AG10803 (cell line): Measurements from ENCODE around the gene ASTE1.
A peak's percentile ranks its signal among the peaks of the same experiment; 100 is the strongest.
"Not testable (repeated sequence)": the region's sequence is repeated elsewhere in the genome, so short reads cannot be mapped to it uniquely, and the experiment has no call there.

Experiments used
- DNase-seq: peaks from one replicate; pipeline ENCODE4 v3.0.0; 2010; ENCODE audit warnings: low read depth
- H3K4me3 ChIP-seq: 2 replicates; pipeline ENCODE4 v1.5.1; 2011; ENCODE audit warnings: mild to moderate bottlenecking, low read length, control low read depth
- CTCF ChIP-seq: conservative IDR thresholded peaks from 2 replicates; pipeline ENCODE4 v1.5.1; 2011; ENCODE audit warnings: mild to moderate bottlenecking, low read length, control low read depth, inconsistent platforms

Gene ASTE1

GRCh38 chr3:131050001-131050400 lies 23.4 kb upstream of the ASTE1 start:
- DNase-seq: no peak
- TF ChIP-seq CTCF: no peak
- no peak overlapping the region for H3K4me3 ChIP-seq

DNA sequence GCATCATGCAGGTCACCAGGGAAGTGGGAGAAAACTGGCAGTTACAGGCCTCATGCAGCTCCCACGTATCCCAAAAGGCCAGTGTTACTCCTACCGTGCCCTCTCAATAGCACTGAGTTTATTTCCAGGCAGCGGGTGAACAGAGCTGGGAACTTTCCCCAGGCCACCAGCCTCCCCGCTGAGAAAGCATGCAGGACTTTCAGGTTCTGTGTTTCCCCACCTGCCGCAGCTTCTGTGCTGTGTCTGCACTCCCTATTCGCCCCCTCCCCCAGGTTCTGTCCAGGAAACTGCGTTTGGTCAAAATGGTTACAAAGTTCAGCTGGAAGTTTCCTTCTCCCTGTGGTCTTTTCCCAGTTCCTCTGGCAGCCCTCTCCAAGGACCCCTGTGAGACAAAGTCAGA lies 21.4 kb upstream of the ASTE1 start:
- TF ChIP-seq CTCF: no peak
- H3K4me3 ChIP-seq: no peak overlapping the region
- no peak for DNase-seq

GRCh38 chr3:131047582-131047981 lies 21.0 kb upstream of the ASTE1 start:
- H3K4me3 ChIP-seq: no peak overlapping the region
- TF ChIP-seq CTCF: no peak
- DNase-seq: no peak

GRCh38 chr3:131042271-131042985 lies 15.8 kb upstream of the ASTE1 start:
- DNase-seq, H3K4me3 ChIP-seq: not testable (repeated sequence)

GRCh38 chr3:131038326-131038725 lies 11.7 kb upstream of the ASTE1 start:
- TF ChIP-seq CTCF: no peak
- H3K4me3 ChIP-seq: no peak overlapping the region
- no peak for DNase-seq

- DNase-seq: peak; percentile 68
- no peak for TF ChIP-seq CTCF
- no peak overlapping the region for H3K4me3 ChIP-seq
Observed at GRCh38 chr3:131036986-131037385, 10.4 kb upstream of the ASTE1 start.

GRCh38 chr3:131036200-131036816 lies 9.7 kb upstream of the ASTE1 start:
- H3K4me3 ChIP-seq: no peak overlapping the region
- no peak for TF ChIP-seq CTCF
- peak; percentile 81 for DNase-seq
